BJ (cell line): Measurements from ENCODE around the gene SLC29A4. TPM values are rescaled to one million over a fixed set of nuclear protein-coding genes. Genes with fewer than 3 reads are reported as not detected.
"Not testable (repeated sequence)": the region's sequence is repeated elsewhere in the genome, so short reads cannot be mapped to it uniquely, and the experiment has no call there.

ENCODE experiments used
- CTCF ChIA-PET: fragments of 350-600 bp; formaldehyde crosslinking; extraction: SDS; loops from one replicate; lab custom pipeline; 2021; ENCODE audit warnings: antibody characterized with exemption, inconsistent platforms; lab: Yijun Ruan, JAX
- POLR2A ChIA-PET: fragments of 300-600 bp; sonication (Branson Sonifier 250); formaldehyde crosslinking; extraction: SDS; loops from one replicate; lab custom pipeline; 2021; ENCODE audit warnings: antibody characterized with exemption; lab: Charles Lee
- DNase-seq: peaks from one replicate; pipeline ENCODE4 v3.0.0-alpha.2; 2011; ENCODE audit warnings: low read depth
- H3K27me3 ChIP-seq: 2 replicates; pipeline ENCODE4 v1.6.0; 2011; ENCODE audit warnings: low read length; ENCODE audit not compliant: control insufficient read depth, insufficient read depth
- H3K36me3 ChIP-seq: 2 replicates; pipeline ENCODE4 v1.5.1; 2011; ENCODE audit warnings: low read length; ENCODE audit not compliant: control insufficient read depth, insufficient read depth
- H3K4me3 ChIP-seq: 2 replicates; pipeline ENCODE4 v1.5.1; 2011; ENCODE audit warnings: low read depth, mild to moderate bottlenecking, control low read depth, low read length
- polyA plus RNA-seq: library from polyadenylated mRNA; depleted of rRNA; stranded (reverse); fragments of >200 nt; gene quantifications from 2 replicates; pipeline ENCODE4 v1.2.3, GENCODE V29; 2011
- TF ChIP-seq, protein P1 (sequence below): IDR thresholded peaks from 2 replicates; pipeline ENCODE4 v1.5.1; 2011; ENCODE audit warnings: low read depth, mild to moderate bottlenecking, control low read depth, inconsistent platforms, low read length, moderate library complexity; ENCODE audit not compliant: insufficient read depth

Gene SLC29A4
- polyA plus RNA-seq, 1 experiment: 3.4 TPM

DNA sequence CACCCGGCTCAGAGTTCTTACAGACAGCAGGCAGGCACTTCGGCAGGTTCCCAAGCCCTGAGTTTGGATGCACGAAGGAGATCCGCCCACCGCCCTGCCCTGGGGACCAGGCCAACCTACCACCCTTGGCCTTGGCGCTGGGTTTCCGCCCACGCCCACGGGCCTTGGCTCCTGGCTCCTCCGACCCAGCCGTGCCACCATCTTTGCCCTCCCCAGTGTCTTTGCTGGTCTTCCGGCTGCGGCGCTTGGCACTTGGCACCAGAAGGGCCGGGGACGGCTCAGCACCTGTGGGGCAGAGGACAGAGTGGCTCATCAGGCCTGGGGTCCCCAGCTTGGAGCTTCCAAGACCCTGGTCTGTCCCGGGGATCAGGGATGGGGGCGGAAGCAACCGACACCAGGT, 32.1 kb downstream of the SLC29A4 start:
- peaks cover 26% of the 10 kb centered on the region for H3K36me3 ChIP-seq

DNA sequence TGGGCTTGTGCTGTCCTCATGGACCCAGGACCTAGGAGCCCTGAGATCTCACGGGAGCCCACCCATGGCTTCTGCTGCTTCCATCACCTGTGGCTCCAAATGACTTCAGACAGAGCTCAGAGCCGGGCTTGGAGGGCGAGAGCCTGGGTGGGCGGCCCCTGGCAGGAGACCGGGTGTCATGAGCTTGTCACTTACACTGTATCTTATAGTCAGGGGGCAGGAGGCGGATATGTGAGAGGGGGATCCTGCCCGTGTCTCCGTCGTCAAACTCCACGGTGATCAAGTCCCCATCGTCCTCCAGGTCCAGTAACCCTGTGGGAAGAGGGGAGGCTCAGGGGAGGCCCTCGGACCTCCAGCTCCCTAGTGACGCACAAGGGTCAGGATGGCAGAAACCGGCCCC, 33.0 kb downstream of the SLC29A4 start:
- peaks cover 32% of the 10 kb centered on the region for H3K36me3 ChIP-seq
- H3K27me3 ChIP-seq: no peaks in the 10 kb centered on the region
- H3K4me3 ChIP-seq: no peak overlapping the region
- DNase-seq: no peak
- ChIA-PET POLR2A (no interaction called here), CTCF (no interaction called here)
- TF ChIP-seq, protein P1, sequence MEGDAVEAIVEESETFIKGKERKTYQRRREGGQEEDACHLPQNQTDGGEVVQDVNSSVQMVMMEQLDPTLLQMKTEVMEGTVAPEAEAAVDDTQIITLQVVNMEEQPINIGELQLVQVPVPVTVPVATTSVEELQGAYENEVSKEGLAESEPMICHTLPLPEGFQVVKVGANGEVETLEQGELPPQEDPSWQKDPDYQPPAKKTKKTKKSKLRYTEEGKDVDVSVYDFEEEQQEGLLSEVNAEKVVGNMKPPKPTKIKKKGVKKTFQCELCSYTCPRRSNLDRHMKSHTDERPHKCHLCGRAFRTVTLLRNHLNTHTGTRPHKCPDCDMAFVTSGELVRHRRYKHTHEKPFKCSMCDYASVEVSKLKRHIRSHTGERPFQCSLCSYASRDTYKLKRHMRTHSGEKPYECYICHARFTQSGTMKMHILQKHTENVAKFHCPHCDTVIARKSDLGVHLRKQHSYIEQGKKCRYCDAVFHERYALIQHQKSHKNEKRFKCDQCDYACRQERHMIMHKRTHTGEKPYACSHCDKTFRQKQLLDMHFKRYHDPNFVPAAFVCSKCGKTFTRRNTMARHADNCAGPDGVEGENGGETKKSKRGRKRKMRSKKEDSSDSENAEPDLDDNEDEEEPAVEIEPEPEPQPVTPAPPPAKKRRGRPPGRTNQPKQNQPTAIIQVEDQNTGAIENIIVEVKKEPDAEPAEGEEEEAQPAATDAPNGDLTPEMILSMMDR: no peak

More for the DNA sequence above, 32.1 kb downstream of the SLC29A4 start:
- ChIA-PET CTCF (no interaction called here), POLR2A (no interaction called here)
- Histone ChIP-seq H3K4me3 (no peak overlapping the region), H3K27me3 (no peaks in the 10 kb centered on the region)
- TF ChIP-seq, protein P1: no peak
- DNase-seq: no peak

DNA sequence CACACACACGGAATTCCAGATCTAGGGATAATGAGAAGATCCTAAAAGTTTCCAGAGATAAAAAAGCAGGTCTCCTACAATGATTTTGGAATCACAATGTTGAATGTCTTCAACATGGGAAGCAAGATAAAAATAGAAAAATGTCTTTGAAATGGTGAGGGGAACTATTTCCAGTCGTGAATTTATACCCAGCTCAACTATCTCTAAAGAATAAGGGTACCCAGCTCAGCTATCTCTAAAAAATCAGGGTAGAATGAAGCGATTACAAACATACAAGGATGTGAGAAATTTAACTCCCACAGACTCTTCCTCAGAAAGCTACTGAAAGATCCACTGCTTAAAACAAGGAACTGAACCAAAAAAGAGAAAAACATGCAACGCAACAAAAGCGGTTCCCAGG, 35.9 kb downstream of the SLC29A4 start:
- H3K36me3 ChIP-seq: peaks cover 38% of the 10 kb centered on the region
- DNase-seq, H3K27me3 ChIP-seq, POLR2A ChIA-PET, H3K4me3 ChIP-seq: not testable (repeated sequence)
- CTCF ChIA-PET: interaction anchor here (0.6 kb wide), 1 partner anchor 192 kb away, joined by 5 read pairs; no protein-coding TSS in a partner anchor

DNA sequence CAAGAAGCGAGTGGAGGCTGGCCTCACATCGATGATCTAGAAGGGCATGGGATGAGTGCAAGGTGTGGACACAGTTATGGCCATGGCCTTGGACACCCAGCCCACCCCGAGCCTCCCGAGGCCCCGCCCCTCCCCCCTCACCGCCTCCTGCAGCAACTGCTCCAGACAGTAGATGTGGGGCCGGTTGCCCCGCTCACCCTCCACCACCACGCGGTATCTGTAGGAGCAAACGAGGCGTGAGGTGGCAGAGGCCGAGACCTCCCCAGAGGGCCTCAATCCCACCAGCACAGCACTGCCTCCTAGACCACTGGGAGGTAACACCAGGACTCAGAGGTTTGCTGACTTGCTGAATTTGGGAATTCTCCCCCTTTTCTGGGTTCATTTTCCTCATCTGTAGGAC, 37.6 kb downstream of the SLC29A4 start:
- CTCF ChIA-PET: no interaction called here
- peaks cover 46% of the 10 kb centered on the region for H3K36me3 ChIP-seq
- H3K27me3 ChIP-seq: no peaks in the 10 kb centered on the region
- no peak for DNase-seq
- no peak overlapping the region for H3K4me3 ChIP-seq
- TF ChIP-seq, protein P1: no peak
- POLR2A ChIA-PET: no interaction called here

DNA sequence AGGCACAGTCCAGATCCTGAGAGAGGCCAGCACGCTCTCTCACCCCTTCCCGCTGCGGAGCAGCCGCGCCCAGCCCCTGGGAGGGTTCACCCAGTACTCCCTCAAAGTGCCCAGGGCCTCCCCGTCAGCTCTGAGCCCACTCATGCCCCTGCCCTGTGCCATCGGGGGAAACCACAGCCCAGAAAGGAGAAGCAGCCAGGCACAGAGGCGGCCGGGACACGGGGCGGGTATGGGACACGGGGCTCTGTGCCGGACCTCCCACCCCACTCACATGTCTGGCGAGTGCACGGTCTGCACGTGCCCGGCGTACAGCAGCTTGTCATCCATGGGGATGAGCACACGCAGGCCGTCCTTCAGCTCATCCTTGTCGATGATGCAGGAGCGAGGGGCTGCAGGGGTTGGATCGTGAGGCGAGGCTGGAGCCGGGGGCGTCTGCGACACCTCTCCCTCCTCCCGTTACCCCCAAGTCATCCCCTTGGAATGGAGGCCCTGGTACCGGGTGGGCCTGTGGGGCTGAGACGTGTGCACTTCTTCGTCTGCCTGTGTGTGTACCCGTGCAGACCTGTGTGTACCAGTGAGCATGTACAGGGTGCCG, 38.2 kb downstream of the SLC29A4 start:
- DNase-seq: no peak
- POLR2A ChIA-PET: no interaction called here
- TF ChIP-seq, protein P1: no peak
- Histone ChIP-seq H3K36me3 (peaks cover 43% of the 10 kb centered on the region), H3K4me3 (no peak overlapping the region), H3K27me3 (no peaks in the 10 kb centered on the region)
- CTCF ChIA-PET: no interaction called here
